Keratinocyte (primary cell): ENCODE results near the gene BOLA1. TPM values are rescaled to one million over a fixed set of nuclear protein-coding genes. Genes with fewer than 3 reads are reported as not detected.
A peak's percentile ranks its signal among the peaks of the same experiment; 100 is the strongest.

Source experiments
- DNase-seq: peaks from one replicate; pipeline ENCODE4 v3.0.0-alpha.2; 2011; ENCODE audit warnings: low read depth, missing footprints, low spot score
- FAIRE-seq: peaks from 2 replicates; lab custom pipeline; 2011; peaks lifted over from hg19 to GRCh38; lab: Jason Lieb, UNC
- H2AFZ ChIP-seq: 2 replicates; pipeline ENCODE4 v1.6.0; 2012; ENCODE audit warnings: low read length, control low read depth, inconsistent platforms; ENCODE audit not compliant: control insufficient read depth
- H3K27ac ChIP-seq: 2 replicates; pipeline ENCODE4 v1.5.1; 2011; ENCODE audit warnings: low read length; ENCODE audit not compliant: control insufficient read depth, insufficient read depth
- H3K27me3 ChIP-seq: 3 replicates; pipeline ENCODE4 v1.6.0; 2011; ENCODE audit warnings: low read length; ENCODE audit not compliant: control insufficient read depth, insufficient read depth; ENCODE audit errors: extremely low read depth
- H3K36me3 ChIP-seq, 2 experiments: 2 replicates in 1 of 2; 3 replicates in 1 of 2; pipeline ENCODE4 v1.5.1; 2011; ENCODE audit warnings: low read length in 2 of 2, mild to moderate bottlenecking in 1 of 2; ENCODE audit not compliant: control insufficient read depth in 2 of 2, insufficient read depth in 2 of 2; ENCODE audit errors: extremely low read depth in 1 of 2
- H3K4me1 ChIP-seq: 3 replicates; pipeline ENCODE4 v1.5.1; 2011; ENCODE audit warnings: low read length; ENCODE audit not compliant: control insufficient read depth, insufficient read depth; ENCODE audit errors: extremely low read depth
- H3K4me2 ChIP-seq: 3 replicates; pipeline ENCODE4 v1.6.0; 2011; ENCODE audit warnings: low read depth, low read length; ENCODE audit not compliant: control insufficient read depth, insufficient read depth; ENCODE audit errors: extremely low read depth
- H3K4me3 ChIP-seq, 3 experiments: fragments of 200-600 bp in 1 of 3; sonication (generic) in 1 of 3; 2 replicates in 2 of 3; 3 replicates in 1 of 3; pipeline ENCODE4 v1.5.1; 2011 to 2016; ENCODE audit warnings: low read length in 3 of 3, mild to moderate bottlenecking in 3 of 3, control low read depth in 2 of 3, inconsistent platforms in 1 of 3, low read depth in 1 of 3, mixed read lengths in 1 of 3, mixed run types in 1 of 3, moderate library complexity in 1 of 3; ENCODE audit not compliant: control insufficient read depth in 2 of 3, insufficient read depth in 2 of 3; ENCODE audit errors: extremely low read depth in 1 of 3
- H3K79me2 ChIP-seq: 2 replicates; pipeline ENCODE4 v1.6.0; 2012; ENCODE audit warnings: low read length; ENCODE audit not compliant: control insufficient read depth, insufficient read depth
- H3K9ac ChIP-seq: 3 replicates; pipeline ENCODE4 v1.6.0; 2011; ENCODE audit warnings: low read length; ENCODE audit not compliant: control insufficient read depth, insufficient read depth; ENCODE audit errors: extremely low read depth
- H3K9me1 ChIP-seq: 3 replicates; pipeline ENCODE4 v1.6.0; 2011; ENCODE audit warnings: low read length; ENCODE audit not compliant: control insufficient read depth, insufficient read depth; ENCODE audit errors: extremely low read depth
- H3K9me3 ChIP-seq: 2 replicates; pipeline ENCODE4 v1.5.1; 2012; ENCODE audit warnings: low read depth, low read length; ENCODE audit not compliant: control insufficient read depth
- H4K20me1 ChIP-seq: 3 replicates; pipeline ENCODE4 v1.6.0; 2011; ENCODE audit warnings: low read length; ENCODE audit not compliant: control insufficient read depth, insufficient read depth; ENCODE audit errors: extremely low read depth
- EZH2 ChIP-seq: IDR thresholded peaks from one replicate; pipeline ENCODE4 v1.6.1; 2012; ENCODE audit warnings: inconsistent platforms, mild to moderate bottlenecking, low read length, moderate library complexity
- dilution Hi-C: fragments of 300-500 bp; cut with MboI; formaldehyde crosslinking; loops from one replicate; pipeline ENCODE4 v1.7.0; 2020; ENCODE audit warnings: low sequenced_read_pairs; ENCODE audit not compliant: extremely low pct_ligation_motif_present
- polyA plus RNA-seq, 5 experiments: library from polyadenylated mRNA; depleted of rRNA in 3 of 5; stranded (reverse) in 3 of 5; stranded (forward) in 1 of 5; unstranded in 1 of 5; fragments of >200 nt; gene quantifications; 1 replicate in 1 of 5; 2 replicates in 3 of 5; 3 replicates in 1 of 5; pipeline versions ENCODE4 v1.2.1 to v1.2.3, GENCODE V29; 2011 to 2012; ENCODE audit warnings: missing spikeins in 2 of 5, low read depth in 1 of 5, low replicate concordance in 1 of 5
- TF ChIP-seq, protein P1 (sequence below), 3 experiments: IDR thresholded peaks in 1 of 3; conservative IDR thresholded peaks in 1 of 3; optimal IDR thresholded peaks in 1 of 3; 2 replicates in 2 of 3; 3 replicates in 1 of 3; pipeline versions ENCODE3 to v1.5.1; 2011; ENCODE audit warnings: low read length in 3 of 3, mild to moderate bottlenecking in 3 of 3, moderate library complexity in 2 of 3, control low read depth in 1 of 3, inconsistent platforms in 1 of 3; ENCODE audit not compliant: insufficient read depth in 2 of 3; ENCODE audit errors: extremely low read depth in 1 of 3

BOLA1 gene
- polyA plus RNA-seq, 1 donor (not counting 4 experiments of a cell fraction or from before 2014, with no cell fraction given): 13.8 TPM

DNA sequence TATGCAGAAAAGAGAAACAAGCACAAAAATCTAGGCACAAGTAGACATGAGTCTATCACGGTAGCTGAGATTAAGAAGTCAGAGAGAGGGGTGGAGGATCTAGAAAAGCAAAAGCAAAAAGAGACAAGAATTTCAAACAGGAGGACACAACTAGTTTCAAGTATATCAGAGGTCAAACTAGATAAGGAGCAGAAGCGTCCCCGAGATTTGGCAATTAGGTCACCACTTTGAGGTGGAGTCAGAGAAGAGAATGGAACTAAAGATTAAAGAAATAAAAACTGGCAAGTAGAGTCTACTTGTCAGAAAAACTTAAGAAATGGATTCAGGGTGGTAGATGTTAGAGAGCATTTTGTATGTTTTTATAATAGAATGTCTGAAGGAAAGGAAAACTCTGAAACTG, 26.0 kb downstream of the BOLA1 start:
- peaks cover 33% of the 10 kb centered on the region for H3K79me2 ChIP-seq
- H4K20me1 ChIP-seq: peaks cover 3% of the 10 kb centered on the region
- H3K4me3 ChIP-seq: no peak overlapping the region
- no peaks in the 10 kb centered on the region for H3K27me3 ChIP-seq
- TF ChIP-seq, protein P1, sequence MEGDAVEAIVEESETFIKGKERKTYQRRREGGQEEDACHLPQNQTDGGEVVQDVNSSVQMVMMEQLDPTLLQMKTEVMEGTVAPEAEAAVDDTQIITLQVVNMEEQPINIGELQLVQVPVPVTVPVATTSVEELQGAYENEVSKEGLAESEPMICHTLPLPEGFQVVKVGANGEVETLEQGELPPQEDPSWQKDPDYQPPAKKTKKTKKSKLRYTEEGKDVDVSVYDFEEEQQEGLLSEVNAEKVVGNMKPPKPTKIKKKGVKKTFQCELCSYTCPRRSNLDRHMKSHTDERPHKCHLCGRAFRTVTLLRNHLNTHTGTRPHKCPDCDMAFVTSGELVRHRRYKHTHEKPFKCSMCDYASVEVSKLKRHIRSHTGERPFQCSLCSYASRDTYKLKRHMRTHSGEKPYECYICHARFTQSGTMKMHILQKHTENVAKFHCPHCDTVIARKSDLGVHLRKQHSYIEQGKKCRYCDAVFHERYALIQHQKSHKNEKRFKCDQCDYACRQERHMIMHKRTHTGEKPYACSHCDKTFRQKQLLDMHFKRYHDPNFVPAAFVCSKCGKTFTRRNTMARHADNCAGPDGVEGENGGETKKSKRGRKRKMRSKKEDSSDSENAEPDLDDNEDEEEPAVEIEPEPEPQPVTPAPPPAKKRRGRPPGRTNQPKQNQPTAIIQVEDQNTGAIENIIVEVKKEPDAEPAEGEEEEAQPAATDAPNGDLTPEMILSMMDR (optimal IDR thresholded peaks at IDR 0.05 in 1 of 3, IDR thresholded peaks at IDR 0.05 in 1 of 3, conservative IDR thresholded peaks at IDR 0.05 in 1 of 3; ENCODE audit: extremely low read depth in 1 of 3, insufficient read depth in 2 of 3, low read length in 3 of 3): no peak
- no peak for TF ChIP-seq EZH2
- H3K36me3 ChIP-seq: peaks cover 31 to 40% of the 10 kb centered on the region in 2 experiments
- no peaks in the 10 kb centered on the region for H3K9me3 ChIP-seq
- DNase-seq (no peak), FAIRE-seq (no peak)
- dilution Hi-C loops: no loop called here
- no peak overlapping the region for H3K27ac ChIP-seq
- no peak overlapping the region for H3K9ac ChIP-seq
- H3K9me1 ChIP-seq: no peaks in the 10 kb centered on the region
- H3K4me1 ChIP-seq: peaks cover 20% of the 10 kb centered on the region
- H3K4me2 ChIP-seq: no peak overlapping the region
- H2AFZ ChIP-seq: no peak overlapping the region

DNA sequence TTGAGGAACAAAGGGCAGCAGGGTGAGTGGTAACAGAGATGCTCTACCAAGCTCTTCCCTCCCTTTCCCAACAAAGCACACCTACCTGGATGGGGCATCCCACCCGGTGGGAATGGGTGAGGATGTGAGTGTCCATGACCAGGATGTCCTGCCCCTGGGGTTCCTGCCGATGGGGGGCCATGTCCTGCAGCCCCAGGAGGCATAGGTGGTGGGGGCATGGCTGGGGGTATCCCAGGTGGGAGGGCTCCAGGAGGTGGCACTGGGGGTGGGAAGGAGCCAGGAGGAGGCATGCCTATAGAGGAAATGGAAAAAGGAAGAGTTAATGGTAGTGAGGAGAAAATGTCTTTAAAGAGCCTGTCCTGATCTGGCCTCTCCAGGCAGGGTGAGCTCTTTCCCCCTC, 26.4 kb downstream of the BOLA1 start:
- Histone ChIP-seq H2AFZ (no peak overlapping the region), H3K9me1 (no peaks in the 10 kb centered on the region), H4K20me1 (peaks cover 3% of the 10 kb centered on the region), H3K36me3 (peaks cover 31 to 40% of the 10 kb centered on the region in 2 experiments), H3K4me3 (peak overlapping the region in 1 of 3 experiments; percentile 97), H3K4me1 (peaks cover 20% of the 10 kb centered on the region), H3K4me2 (peak overlapping the region; percentile 82), H3K9ac (no peak overlapping the region), H3K79me2 (peaks cover 33% of the 10 kb centered on the region), H3K9me3 (no peaks in the 10 kb centered on the region), H3K27ac (no peak overlapping the region), H3K27me3 (no peaks in the 10 kb centered on the region)
- dilution Hi-C loops: no loop called here
- FAIRE-seq (no peak), DNase-seq (no peak)
- TF ChIP-seq EZH2: no peak
- TF ChIP-seq, protein P1 (optimal IDR thresholded peaks at IDR 0.05 in 1 of 3, IDR thresholded peaks at IDR 0.05 in 1 of 3, conservative IDR thresholded peaks at IDR 0.05 in 1 of 3; ENCODE audit: extremely low read depth in 1 of 3, insufficient read depth in 2 of 3, low read length in 3 of 3): no peak
